Vagina (tissue), 2 donors: Measurements from ENCODE around the gene GPR4. TPM values are rescaled to one million over a fixed set of nuclear protein-coding genes. Genes with fewer than 3 reads are reported as not detected.

Source experiments
- DNase-seq, 2 donors: peaks; one replicate each; pipeline ENCODE4 v3.0.0-alpha.2; 2017; ENCODE audit errors: extremely low spot score in 2 of 2
- H3K27ac ChIP-seq: fragments of 200-600 bp; sonication (generic); one replicate; pipeline ENCODE4 v1.5.1; 2019
- H3K27me3 ChIP-seq: fragments of 200-600 bp; sonication (generic); one replicate; pipeline ENCODE4 v1.5.1; 2019
- H3K36me3 ChIP-seq, 2 donors: fragments of 200-600 bp; sonication (generic); one replicate each; pipeline ENCODE4 v1.5.1; 2017 to 2019
- H3K4me1 ChIP-seq: fragments of 200-600 bp; sonication (generic); one replicate; pipeline ENCODE4 v1.5.1; 2019
- H3K4me3 ChIP-seq, 2 donors: fragments of 200-600 bp; sonication (generic); 1 replicate in 1 of 2; 2 replicates in 1 of 2; pipeline ENCODE4 v1.5.1; 2016 to 2019
- H3K9me3 ChIP-seq: fragments of 200-600 bp; sonication (generic); one replicate; pipeline ENCODE4 v1.5.1; 2019
- POLR2A ChIP-seq, 2 donors: fragments of 450-650 bp; IDR thresholded peaks; one replicate each; pipeline ENCODE4 v1.6.1; 2017; ENCODE audit warnings: antibody characterized with exemption in 2 of 2, mild to moderate bottlenecking in 2 of 2, moderate library complexity in 2 of 2
- POLR2AphosphoS5 ChIP-seq, 2 donors: sonication (generic); formaldehyde crosslinking; IDR thresholded peaks; one replicate each; pipeline ENCODE4 v1.9.0; 2017; ENCODE audit warnings: antibody characterized with exemption in 2 of 2, mild to moderate bottlenecking in 2 of 2, low read depth in 1 of 2; ENCODE audit not compliant: insufficient read depth in 1 of 2
- intact Hi-C: fragments of 100-400 bp; cut with DNase I; formaldehyde crosslinking; loops from one replicate; pipeline ENCODE4 v1.15.1; 2023
- total RNA-seq: library from RNA; depleted of rRNA; stranded (reverse); fragments of >200 nt; gene quantifications from one replicate; pipeline ENCODE4 v1.2.3, GENCODE V29; 2016
- TF ChIP-seq, protein P1 (sequence below), 3 experiments: fragments of 450-650 bp in 2 of 3; fragments of 200-600 bp in 1 of 3; sonication (generic) in 1 of 3; IDR thresholded peaks; one replicate each; pipeline ENCODE4 v1.5.1; 2017 to 2019; ENCODE audit warnings: antibody characterized with exemption in 3 of 3, mild to moderate bottlenecking in 2 of 3, moderate library complexity in 2 of 3

The GPR4 gene
- total RNA-seq, 1 donor from 2014 or later, result 3.4 TPM

DNA sequence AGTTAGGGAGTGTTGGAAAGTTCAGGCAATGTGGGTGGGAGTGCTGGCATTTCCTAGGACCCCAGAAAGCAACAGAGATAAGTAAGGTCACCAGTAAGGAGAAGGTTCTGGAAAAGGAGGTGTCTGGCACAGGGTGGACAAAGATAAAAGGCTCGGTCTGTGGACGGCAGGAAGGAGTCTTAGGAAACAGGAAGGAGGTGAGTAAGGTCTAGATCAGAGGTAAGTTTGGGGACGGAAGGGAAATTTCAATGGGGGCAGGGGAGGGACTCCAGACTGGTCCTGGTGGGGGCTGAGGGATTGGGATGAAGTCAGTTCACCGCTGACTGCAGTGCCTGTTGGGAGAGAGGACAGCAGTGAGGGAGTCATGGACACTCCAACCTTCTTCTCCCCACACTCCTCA, 9.6 kb downstream of the GPR4 start:
- H3K36me3 ChIP-seq, result no peaks in the 10 kb centered on the region
- H3K9me3 ChIP-seq, result no peaks in the 10 kb centered on the region
- H3K4me3 ChIP-seq, result no peak overlapping the region
- H3K4me1 ChIP-seq, result no peaks in the 10 kb centered on the region
- intact Hi-C loops, result no loop called here
- no peak for DNase-seq
- H3K27ac ChIP-seq, result no peak overlapping the region
- no peaks in the 10 kb centered on the region for H3K27me3 ChIP-seq
- no peak for TF ChIP-seq POLR2A (IDR thresholded peaks at IDR 0.05)
- TF ChIP-seq, protein P1, sequence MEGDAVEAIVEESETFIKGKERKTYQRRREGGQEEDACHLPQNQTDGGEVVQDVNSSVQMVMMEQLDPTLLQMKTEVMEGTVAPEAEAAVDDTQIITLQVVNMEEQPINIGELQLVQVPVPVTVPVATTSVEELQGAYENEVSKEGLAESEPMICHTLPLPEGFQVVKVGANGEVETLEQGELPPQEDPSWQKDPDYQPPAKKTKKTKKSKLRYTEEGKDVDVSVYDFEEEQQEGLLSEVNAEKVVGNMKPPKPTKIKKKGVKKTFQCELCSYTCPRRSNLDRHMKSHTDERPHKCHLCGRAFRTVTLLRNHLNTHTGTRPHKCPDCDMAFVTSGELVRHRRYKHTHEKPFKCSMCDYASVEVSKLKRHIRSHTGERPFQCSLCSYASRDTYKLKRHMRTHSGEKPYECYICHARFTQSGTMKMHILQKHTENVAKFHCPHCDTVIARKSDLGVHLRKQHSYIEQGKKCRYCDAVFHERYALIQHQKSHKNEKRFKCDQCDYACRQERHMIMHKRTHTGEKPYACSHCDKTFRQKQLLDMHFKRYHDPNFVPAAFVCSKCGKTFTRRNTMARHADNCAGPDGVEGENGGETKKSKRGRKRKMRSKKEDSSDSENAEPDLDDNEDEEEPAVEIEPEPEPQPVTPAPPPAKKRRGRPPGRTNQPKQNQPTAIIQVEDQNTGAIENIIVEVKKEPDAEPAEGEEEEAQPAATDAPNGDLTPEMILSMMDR (IDR thresholded peaks at IDR 0.05), result no peak
- TF ChIP-seq POLR2AphosphoS5 (IDR thresholded peaks at IDR 0.05; ENCODE audit: insufficient read depth in 1 of 2, low read depth in 1 of 2), result no peak

DNA sequence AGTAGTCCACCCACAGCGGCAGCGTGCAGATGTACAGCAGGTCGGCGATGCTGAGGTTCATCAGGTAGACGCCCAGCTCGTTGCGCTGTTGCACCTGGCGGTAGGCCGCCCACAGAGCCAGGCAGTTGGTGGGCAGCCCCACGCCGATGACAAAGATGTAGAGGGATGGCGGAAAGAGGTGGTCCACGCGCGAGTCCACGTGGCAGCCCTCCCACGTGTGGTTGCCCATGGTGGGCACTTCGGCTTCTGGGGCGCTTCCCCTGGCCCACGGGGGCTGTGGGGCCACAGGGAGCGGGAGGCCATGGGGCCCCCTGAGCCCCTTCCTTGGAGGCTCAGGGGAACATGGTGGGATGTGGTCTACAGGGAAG, 10.4 kb downstream of the GPR4 start:
- Histone ChIP-seq H3K36me3 (no peaks in the 10 kb centered on the region), H3K4me3 (no peak overlapping the region), H3K27ac (no peak overlapping the region), H3K4me1 (no peaks in the 10 kb centered on the region), H3K27me3 (no peaks in the 10 kb centered on the region), H3K9me3 (no peaks in the 10 kb centered on the region)
- intact Hi-C loops, result no loop called here
- TF ChIP-seq, protein P1 (IDR thresholded peaks at IDR 0.05), result no peak
- TF ChIP-seq POLR2AphosphoS5 (IDR thresholded peaks at IDR 0.05; ENCODE audit: insufficient read depth in 1 of 2, low read depth in 1 of 2), result no peak
- DNase-seq, result no peak

DNA sequence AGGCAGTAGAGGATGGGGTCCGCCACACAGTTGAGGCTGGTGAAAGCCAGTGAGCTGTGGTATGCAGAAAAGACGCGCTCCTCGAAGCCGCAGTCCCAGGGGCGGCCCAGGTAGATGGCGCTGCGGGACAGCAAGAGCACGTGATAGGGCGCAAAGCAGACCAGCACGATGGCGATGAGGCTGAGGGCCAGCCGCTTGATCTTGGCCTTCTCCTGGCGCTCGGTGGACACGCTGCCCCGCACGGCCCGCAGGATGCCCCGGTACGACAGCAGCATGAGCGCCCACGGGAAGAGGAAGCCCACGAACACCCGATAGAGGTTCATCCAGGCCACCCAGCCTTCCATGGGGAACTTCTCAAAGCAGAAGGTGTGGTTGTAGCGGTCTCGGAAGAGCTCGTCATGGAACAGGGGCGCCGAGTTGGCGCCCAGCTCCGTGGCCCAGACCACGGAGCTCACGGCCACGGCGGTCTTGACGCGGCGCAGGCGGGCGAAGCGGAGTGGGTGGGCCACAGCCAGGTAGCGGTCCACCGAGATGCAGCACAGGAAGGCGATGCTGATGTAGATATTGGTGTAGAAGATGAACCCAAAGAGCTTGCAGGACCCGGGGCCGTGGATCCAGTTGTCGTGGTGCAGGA, 10.9 kb downstream of the GPR4 start:
- Histone ChIP-seq H3K9me3 (no peaks in the 10 kb centered on the region), H3K4me1 (no peaks in the 10 kb centered on the region), H3K27ac (no peak overlapping the region), H3K36me3 (no peaks in the 10 kb centered on the region), H3K4me3 (no peak overlapping the region), H3K27me3 (no peaks in the 10 kb centered on the region)
- DNase-seq, result no peak
- intact Hi-C loops, result no loop called here
- TF ChIP-seq, protein P1 (IDR thresholded peaks at IDR 0.05), result no peak
- no peak for TF ChIP-seq POLR2A (IDR thresholded peaks at IDR 0.05)
- no peak for TF ChIP-seq POLR2AphosphoS5 (IDR thresholded peaks at IDR 0.05; ENCODE audit: insufficient read depth in 1 of 2, low read depth in 1 of 2)

DNA sequence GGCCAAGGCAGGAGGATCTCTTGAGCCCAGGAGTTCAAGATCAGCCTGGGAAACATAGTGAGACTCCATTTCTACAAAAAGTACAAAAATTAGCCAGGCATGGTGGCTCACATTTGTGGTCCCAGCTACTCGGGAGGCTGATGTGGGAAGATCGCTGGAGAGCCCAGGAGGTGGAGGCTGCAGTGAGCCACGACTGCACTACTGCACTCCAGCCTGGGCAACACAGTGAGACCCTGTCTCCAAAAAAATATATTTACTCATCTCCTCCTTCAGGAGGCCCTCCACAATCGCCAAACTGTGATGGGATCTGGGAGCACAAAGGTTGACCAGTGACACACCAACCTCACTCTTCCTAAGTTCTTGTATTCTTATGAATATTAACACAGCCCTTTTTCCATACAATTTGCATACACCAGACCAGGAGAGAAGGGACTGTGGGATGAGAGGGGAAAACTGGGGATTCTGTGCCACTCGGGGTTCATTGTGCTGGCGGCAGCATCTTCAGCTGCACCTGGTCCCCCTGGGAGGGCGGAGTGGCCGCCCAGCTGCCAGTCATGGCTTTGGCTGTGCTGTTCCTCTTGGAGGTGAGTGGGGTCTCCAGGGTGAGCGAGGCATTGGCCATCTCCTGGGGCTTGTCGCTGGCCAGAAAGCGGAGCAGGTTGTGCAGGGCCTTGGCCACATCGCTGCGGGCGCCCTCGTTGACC, 11.6 kb downstream of the GPR4 start:
- H3K36me3 ChIP-seq, result no peaks in the 10 kb centered on the region
- H3K27ac ChIP-seq, result no peak overlapping the region
- TF ChIP-seq POLR2AphosphoS5 (IDR thresholded peaks at IDR 0.05; ENCODE audit: insufficient read depth in 1 of 2, low read depth in 1 of 2), result no peak
- intact Hi-C loops, result no loop called here
- H3K4me1 ChIP-seq, result peaks cover 2% of the 10 kb centered on the region
- no peaks in the 10 kb centered on the region for H3K9me3 ChIP-seq
- H3K27me3 ChIP-seq, result no peaks in the 10 kb centered on the region
- DNase-seq, result no peak
- H3K4me3 ChIP-seq, result no peak overlapping the region

DNA sequence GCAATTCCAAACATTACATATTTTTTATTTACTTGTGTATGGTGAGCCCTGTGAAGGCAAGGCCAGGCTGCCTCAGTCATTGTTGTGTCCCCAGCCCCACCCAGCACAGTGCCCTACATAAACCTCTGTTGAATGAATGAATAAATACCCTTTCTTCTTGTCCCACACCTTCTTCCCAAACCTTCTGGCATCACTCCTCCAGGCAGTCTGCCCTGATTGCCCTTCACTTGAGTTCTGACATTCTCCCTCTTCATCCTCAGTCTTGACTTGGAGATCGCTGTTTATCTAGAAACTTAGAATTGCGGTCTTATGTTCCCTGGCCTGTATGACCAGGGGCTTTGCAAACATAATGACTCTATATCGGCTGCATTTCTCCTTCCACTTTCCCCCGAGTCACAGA, 12.2 kb downstream of the GPR4 start:
- Histone ChIP-seq H3K27me3 (no peaks in the 10 kb centered on the region), H3K36me3 (no peaks in the 10 kb centered on the region), H3K9me3 (no peaks in the 10 kb centered on the region), H3K4me1 (peaks cover 7% of the 10 kb centered on the region), H3K27ac (no peak overlapping the region), H3K4me3 (no peak overlapping the region)
- DNase-seq, result no peak
- intact Hi-C loops, result no loop called here
- TF ChIP-seq, protein P1 (IDR thresholded peaks at IDR 0.05), result no peak
- TF ChIP-seq POLR2AphosphoS5 (IDR thresholded peaks at IDR 0.05; ENCODE audit: insufficient read depth in 1 of 2, low read depth in 1 of 2) (no peak), POLR2A (IDR thresholded peaks at IDR 0.05) (no peak)
